Parathyroid adenoma (tissue), 2 donors: ENCODE measurements around the gene B3GAT1.

ENCODE experiments used
- H2AFZ ChIP-seq: fragments of 300-600 bp; sonication (generic); one replicate; pipeline ENCODE4 v1.7.0; 2017; ENCODE audit warnings: antibody characterized with exemption, mild to moderate bottlenecking
- H3K27ac ChIP-seq: fragments of 300-600 bp; sonication (generic); one replicate; pipeline ENCODE4 v1.7.0; 2017
- H3K27me3 ChIP-seq: fragments of 300-600 bp; sonication (generic); one replicate; pipeline ENCODE4 v1.7.0; 2017; ENCODE audit warnings: low read length; ENCODE audit not compliant: control insufficient read depth, insufficient read depth
- H3K36me3 ChIP-seq: fragments of 300-600 bp; sonication (generic); one replicate; pipeline ENCODE4 v1.7.0; 2017; ENCODE audit warnings: low read length; ENCODE audit not compliant: control insufficient read depth, insufficient read depth
- H3K4me1 ChIP-seq: fragments of 300-600 bp; sonication (generic); one replicate; pipeline ENCODE4 v1.7.0; 2017; ENCODE audit warnings: control low read depth
- H3K4me2 ChIP-seq: fragments of 300-600 bp; sonication (generic); one replicate; pipeline ENCODE4 v1.7.0; 2017; ENCODE audit warnings: low read length
- H3K4me3 ChIP-seq: fragments of 300-600 bp; sonication (generic); one replicate; pipeline ENCODE4 v1.7.0; 2017; ENCODE audit warnings: low read depth, low read length
- H3K79me2 ChIP-seq: fragments of 300-600 bp; sonication (generic); one replicate; pipeline ENCODE4 v1.7.0; 2017; ENCODE audit warnings: control low read depth
- H3K9ac ChIP-seq: fragments of 300-600 bp; sonication (generic); one replicate; pipeline ENCODE4 v1.7.0; 2017; ENCODE audit warnings: mild to moderate bottlenecking
- H3K9me3 ChIP-seq: fragments of 300-600 bp; sonication (generic); one replicate; pipeline ENCODE4 v1.7.0; 2017; ENCODE audit warnings: low read length; ENCODE audit not compliant: control insufficient read depth
- TF ChIP-seq, protein P1 (sequence below): fragments of 300-600 bp; sonication (generic); IDR thresholded peaks from one replicate; pipeline ENCODE4 v1.7.0; 2017; ENCODE audit warnings: antibody characterized with exemption, mild to moderate bottlenecking
- donor health status: primary hyperparathyroidism.

The B3GAT1 gene

DNA sequence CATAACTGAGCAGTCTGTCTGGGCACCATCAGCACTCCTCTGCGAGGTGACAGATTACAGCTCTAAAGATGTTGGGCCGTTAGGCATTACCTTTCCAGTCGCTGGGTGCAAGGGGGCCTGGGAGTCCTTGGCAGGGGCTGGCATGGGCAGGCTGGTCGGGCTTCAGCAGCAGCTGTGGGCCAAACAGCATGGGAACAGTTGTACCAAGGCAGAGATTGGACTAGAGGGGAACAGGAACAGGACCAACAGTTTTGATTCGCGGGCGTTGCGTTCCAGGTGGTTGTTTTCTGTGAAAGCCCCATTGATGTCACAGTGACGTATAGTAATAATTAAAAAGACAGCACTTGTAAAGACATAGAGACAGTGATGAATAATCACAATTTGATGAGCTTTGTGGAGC lies 25.8 kb upstream of the B3GAT1 start:
- no peaks in the 10 kb centered on the region for H3K79me2 ChIP-seq
- no peak overlapping the region for H3K4me3 ChIP-seq
- no peaks in the 10 kb centered on the region for H3K36me3 ChIP-seq
- H3K27me3 ChIP-seq: no peaks in the 10 kb centered on the region
- no peaks in the 10 kb centered on the region for H3K4me1 ChIP-seq
- no peak overlapping the region for H3K4me2 ChIP-seq
- TF ChIP-seq, protein P1, sequence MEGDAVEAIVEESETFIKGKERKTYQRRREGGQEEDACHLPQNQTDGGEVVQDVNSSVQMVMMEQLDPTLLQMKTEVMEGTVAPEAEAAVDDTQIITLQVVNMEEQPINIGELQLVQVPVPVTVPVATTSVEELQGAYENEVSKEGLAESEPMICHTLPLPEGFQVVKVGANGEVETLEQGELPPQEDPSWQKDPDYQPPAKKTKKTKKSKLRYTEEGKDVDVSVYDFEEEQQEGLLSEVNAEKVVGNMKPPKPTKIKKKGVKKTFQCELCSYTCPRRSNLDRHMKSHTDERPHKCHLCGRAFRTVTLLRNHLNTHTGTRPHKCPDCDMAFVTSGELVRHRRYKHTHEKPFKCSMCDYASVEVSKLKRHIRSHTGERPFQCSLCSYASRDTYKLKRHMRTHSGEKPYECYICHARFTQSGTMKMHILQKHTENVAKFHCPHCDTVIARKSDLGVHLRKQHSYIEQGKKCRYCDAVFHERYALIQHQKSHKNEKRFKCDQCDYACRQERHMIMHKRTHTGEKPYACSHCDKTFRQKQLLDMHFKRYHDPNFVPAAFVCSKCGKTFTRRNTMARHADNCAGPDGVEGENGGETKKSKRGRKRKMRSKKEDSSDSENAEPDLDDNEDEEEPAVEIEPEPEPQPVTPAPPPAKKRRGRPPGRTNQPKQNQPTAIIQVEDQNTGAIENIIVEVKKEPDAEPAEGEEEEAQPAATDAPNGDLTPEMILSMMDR: no peak
- no peaks in the 10 kb centered on the region for H3K9me3 ChIP-seq
- no peak overlapping the region for H2AFZ ChIP-seq
- no peak overlapping the region for H3K9ac ChIP-seq
- H3K27ac ChIP-seq: no peak overlapping the region

DNA sequence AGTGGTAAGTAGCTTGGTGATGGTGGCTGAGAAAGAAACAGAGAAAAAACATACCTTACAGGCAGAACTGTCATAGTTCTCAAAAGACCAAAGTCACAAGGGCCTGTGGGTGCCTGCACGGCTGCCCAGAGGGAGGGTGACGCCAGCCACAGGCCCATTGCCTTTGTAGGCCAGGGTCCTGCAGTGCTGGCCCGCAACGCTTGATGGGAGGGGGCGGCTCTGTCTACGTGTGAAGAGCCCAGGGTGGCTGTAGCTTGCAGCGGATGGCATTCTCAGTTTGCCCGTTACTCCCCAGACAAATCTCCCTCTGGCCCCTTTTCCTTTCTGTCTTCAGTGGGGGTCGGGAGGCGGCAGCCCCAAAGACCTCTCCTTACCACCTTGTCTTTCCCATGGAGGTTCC lies 24.7 kb upstream of the B3GAT1 start:
- Histone ChIP-seq H3K27ac (no peak overlapping the region), H3K9me3 (no peaks in the 10 kb centered on the region), H3K36me3 (no peaks in the 10 kb centered on the region), H3K79me2 (no peaks in the 10 kb centered on the region), H3K9ac (no peak overlapping the region), H3K4me1 (no peaks in the 10 kb centered on the region), H2AFZ (no peak overlapping the region), H3K4me2 (no peak overlapping the region), H3K27me3 (no peaks in the 10 kb centered on the region), H3K4me3 (no peak overlapping the region)
- TF ChIP-seq, protein P1: no peak

DNA sequence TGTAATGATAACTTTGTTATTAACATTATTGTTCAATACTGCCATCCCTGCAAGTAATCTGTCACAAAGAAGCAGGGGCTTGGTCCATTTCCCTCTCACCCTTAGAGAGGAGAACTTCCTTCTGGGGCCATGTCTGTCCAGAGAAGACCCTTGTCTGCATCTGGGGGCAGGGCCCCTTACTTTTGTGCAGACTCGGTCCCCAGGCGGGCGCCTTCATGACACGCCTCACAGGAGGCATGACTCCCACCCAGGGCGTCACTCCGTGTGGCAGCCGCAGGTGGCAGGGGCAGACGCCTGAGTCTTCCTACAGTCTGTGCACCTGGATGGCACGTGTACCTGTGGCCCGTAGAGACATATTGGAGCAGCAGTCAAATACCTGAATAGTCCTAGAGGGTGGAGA lies 21.8 kb upstream of the B3GAT1 start:
- TF ChIP-seq, protein P1: no peak
- no peak overlapping the region for H3K4me2 ChIP-seq
- no peak overlapping the region for H2AFZ ChIP-seq
- H3K9ac ChIP-seq: no peak overlapping the region
- H3K9me3 ChIP-seq: no peaks in the 10 kb centered on the region
- H3K79me2 ChIP-seq: no peaks in the 10 kb centered on the region
- no peaks in the 10 kb centered on the region for H3K4me1 ChIP-seq
- no peak overlapping the region for H3K4me3 ChIP-seq
- H3K27ac ChIP-seq: no peak overlapping the region
- no peaks in the 10 kb centered on the region for H3K36me3 ChIP-seq
- no peaks in the 10 kb centered on the region for H3K27me3 ChIP-seq

DNA sequence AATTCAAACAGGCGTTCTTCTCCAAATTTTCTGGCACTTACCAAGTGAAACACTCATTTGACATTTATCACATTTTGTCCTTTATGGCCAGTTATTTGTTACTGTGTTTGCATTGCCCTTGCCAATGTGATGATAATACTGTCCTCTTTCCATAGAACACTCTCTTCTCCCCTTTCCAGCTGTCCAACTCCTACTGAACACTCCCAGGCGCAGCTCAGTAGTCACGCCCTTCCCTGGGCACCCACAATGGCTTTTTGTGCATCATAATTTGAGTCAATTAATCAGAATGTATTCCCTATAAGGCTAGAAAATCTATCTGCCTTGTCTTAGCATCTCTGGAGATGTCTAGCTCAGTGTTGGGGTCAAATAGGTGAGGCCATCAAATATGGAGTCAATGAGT lies 21.2 kb upstream of the B3GAT1 start:
- TF ChIP-seq, protein P1: no peak
- no peak overlapping the region for H3K4me3 ChIP-seq
- no peaks in the 10 kb centered on the region for H3K9me3 ChIP-seq
- H3K27me3 ChIP-seq: no peaks in the 10 kb centered on the region
- H3K36me3 ChIP-seq: no peaks in the 10 kb centered on the region
- H3K4me1 ChIP-seq: no peaks in the 10 kb centered on the region
- H2AFZ ChIP-seq: no peak overlapping the region
- no peak overlapping the region for H3K27ac ChIP-seq
- no peak overlapping the region for H3K4me2 ChIP-seq
- no peaks in the 10 kb centered on the region for H3K79me2 ChIP-seq
- no peak overlapping the region for H3K9ac ChIP-seq

DNA sequence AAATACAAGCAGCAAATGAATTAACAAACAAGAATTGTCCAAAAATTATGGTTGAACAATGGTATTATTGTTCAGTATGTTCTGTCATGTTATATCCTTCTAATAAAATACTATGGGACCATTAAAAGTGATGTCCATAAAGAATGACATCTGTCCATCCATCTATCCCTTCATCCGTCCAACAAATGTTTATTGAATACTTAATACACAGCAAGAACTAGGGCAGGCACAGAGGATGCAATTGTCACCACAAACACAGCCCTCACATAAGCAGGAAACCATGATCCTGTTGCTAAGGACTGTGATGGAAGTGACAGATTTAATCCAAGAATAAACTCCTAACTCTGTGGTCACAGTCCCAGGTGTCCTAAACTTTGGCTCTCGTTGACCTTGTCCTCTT lies 20.7 kb upstream of the B3GAT1 start:
- Histone ChIP-seq H3K27me3 (no peaks in the 10 kb centered on the region), H3K79me2 (no peaks in the 10 kb centered on the region), H3K4me3 (no peak overlapping the region), H3K4me1 (no peaks in the 10 kb centered on the region), H2AFZ (no peak overlapping the region), H3K36me3 (no peaks in the 10 kb centered on the region), H3K9ac (no peak overlapping the region), H3K9me3 (no peaks in the 10 kb centered on the region), H3K4me2 (no peak overlapping the region), H3K27ac (no peak overlapping the region)
- TF ChIP-seq, protein P1: no peak
